HuH-7.5 (cell line): ENCODE results near the gene RIC3.

Experiments used
- DNase-seq: peaks from one replicate; pipeline ENCODE4 v3.0.0; 2011; ENCODE audit warnings: low spot score

RIC3 gene

DNA sequence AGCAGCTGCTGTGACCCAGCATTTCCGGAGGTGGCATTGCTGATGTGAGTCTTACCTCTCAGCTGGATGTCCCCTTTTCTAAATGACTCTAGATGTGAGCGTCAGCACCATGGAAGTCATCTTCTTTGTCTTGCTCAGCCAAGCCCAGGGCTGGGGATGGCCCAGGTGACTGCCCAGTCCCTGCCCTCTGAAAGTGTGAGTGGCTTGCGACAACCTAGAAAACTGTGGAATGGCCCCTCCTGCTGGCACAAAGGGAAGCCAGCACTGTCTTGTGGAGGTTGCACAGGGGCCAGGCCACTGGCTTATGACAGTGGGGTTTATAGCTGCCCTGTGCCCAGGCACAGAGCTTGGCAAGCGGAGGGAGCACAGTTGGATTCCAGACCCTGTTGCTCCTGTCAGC lies 81.6 kb downstream of the RIC3 start:
- DNase-seq, result no peak

DNA sequence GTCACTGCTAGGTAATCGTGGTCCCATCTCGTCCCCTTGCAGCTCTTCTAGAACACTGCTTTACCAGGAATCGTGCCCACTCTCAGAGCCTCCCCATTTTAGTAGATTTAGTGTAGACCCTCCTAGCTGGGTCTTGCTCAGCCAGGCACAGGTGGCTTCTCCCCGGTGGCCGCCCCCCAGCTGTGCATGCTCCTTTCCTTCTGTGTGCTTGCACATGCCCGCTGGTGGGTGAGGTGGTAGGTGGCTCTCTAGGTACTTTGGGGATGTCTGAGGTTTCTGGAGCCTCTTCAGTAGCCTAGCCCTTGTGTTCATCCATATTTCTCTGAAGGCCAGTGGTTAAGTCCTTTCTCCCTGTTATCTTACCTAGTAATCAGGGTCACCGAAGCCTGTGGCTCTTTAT lies 82.3 kb downstream of the RIC3 start:
- no peak for DNase-seq

DNA sequence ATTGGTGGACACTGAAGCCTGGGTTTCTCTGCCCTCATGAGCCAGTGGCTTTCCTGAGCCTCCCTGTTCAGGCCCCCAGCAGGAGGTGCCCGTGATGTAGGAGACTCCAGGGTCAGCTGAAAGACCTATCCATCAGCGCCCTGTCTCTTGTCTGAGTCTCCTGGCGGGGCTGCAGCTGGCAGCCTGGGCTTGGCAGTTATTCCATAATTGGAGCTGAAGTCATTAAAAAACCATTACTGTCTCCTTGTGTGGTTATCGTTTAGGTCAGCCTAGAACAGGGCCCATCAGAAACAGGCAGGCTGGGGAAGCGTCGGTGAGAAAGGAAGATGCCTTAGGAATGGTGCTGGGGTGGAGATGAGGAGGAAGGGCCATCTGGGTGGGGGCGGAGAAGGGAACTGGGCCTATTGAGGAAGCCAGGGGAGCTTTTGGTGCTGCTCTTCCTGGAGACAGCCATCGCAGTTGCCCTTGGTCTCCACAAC lies 82.8 kb downstream of the RIC3 start:
- no peak for DNase-seq

DNA sequence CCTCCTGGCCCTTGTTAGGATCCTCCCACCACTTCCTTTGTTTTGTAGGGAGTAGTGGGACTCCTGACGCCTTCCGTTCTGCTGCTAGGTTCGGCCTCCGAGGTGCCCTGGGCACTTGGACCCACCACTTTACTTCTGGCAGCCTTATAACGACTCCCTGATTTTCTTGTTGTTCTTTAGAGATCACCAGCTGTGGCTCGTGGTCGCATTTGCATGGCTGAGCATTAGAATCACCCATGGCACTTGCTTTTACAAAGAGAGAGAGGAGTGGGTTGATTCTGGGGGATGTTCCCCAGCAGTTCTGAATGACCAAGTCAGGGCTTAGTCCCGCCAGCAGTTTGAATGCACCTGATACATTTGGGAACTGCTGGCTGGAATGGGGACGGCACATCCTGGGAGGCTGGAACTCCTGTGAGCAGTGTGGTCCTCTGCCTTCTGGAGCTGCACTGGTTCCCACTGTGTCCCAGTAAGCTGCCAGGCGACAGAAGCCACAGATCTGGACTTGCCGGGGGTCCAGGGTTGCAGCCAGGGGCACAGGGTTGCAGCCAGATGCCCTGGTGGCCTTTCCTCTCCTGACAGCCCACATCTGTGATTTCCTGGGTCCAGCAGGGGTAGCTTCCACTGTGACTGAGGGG lies 83.7 kb downstream of the RIC3 start:
- no peak for DNase-seq

DNA sequence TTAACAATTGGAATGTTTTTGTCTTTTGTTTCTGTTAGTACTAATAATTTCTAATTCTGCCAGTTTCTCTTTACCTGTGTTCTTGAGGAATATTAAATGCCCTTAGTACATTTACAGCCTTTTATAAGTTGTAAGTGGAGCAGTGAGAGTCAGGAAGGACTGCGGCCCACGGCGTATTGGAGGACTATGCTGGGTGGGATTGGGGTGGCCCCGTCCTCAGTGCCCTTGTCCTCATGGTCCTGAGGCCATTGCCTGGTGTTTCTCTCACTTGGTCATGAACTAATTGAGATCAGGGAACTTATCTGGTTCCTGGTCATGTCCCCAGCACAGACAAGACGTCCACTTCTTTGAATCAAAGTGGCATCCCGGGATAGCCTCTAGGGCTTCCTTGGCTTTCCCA lies 84.5 kb downstream of the RIC3 start:
- no peak for DNase-seq

DNA sequence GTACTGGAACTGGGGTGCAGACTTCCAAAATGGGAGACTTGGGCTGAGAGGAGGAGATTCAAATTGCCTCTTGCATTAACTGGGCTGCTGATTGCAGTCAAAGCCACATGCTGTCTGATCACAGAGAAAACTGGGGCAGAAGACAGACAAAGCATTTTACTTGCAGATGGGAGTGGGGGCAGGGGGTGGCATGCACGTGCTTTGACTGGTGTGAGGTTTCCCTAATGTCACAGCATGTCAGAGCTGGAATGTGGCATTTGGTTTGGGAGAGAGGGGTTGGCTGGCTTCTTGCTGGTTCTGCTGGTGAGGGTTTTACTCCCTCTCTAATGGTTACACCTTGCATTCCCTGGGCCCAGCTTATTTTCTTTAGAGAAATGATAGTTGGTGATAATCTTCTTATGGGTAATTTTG lies 84.9 kb downstream of the RIC3 start:
- no peak for DNase-seq

DNA sequence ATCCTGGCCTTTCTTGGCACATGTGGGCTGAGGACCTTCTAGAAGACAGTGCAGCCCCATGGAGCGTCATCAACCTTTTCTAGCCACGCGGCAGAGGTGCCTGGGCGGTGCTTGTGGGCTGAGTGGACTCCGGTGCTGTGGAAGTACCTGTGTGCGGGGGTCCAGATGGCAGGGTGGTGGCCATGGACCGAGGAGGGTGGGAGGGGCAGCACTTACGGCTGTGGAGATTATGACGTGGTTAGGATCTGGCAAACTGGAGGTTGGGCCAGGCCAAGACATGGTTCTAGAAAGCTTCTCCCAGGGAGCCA lies 85.8 kb downstream of the RIC3 start:
- no peak for DNase-seq

DNA sequence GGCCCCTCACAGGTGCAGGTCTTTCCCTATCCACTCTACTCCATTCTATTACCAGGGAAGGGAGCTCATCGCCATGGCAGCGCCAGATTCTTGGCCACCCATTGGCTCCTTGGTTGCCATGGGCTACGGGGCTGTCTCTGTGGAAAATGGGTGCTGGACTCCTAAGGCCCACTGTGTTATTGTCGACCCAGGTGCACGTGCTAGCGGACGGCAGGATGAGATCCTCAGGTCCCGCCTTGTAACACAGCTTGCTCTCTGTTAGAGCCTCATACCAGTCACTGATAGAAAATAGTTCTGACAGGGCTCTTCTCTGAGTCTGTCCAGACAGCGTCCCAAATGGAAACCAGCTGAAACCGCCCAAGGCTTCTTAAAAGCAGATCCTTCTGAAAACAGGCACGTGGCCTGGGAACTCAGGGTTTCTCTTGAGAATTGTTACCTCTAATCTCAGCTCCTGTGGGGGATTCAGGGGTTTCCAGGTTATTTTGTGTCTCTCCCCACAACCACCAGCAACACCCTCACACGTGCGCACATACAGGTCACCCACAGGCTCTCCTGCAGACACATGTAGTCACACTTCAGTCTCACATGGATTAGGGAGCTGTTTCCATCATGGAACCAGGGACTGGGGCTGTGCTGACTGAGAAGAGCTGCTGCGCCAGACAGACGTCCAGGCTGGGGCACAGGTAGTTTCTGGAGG lies 86.3 kb downstream of the RIC3 start:
- no peak for DNase-seq

DNA sequence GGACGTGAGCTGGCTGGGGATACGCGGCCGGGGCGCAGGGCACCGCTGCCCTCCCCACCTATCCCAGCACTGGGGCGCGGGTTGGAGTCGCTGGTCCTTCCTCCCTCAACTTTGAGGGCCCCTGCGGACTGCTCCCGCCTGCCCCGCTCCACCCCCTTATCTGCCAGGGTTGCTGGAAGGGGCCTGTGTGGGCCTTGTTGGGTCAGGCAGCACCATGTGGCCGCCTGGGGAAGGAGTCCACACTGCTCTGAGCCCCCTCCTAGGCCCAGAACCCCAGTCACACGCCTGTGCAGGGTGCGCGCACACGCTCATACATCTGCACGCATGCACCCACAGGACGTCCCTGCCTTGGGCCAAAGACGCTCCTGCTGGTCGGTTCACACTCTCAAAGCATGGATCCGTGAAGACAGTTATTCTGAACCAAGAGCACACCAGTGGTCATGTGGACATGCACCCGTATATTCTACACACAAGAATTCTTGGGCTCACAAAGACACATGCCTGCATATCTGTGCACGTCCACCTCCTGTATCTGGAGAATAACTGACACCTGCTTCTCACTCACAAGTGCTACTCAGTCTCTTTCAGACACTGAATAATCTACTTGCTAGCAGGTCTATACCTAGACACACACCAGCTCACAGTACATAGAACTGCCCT lies 87.1 kb downstream of the RIC3 start:
- DNase-seq, result no peak

DNA sequence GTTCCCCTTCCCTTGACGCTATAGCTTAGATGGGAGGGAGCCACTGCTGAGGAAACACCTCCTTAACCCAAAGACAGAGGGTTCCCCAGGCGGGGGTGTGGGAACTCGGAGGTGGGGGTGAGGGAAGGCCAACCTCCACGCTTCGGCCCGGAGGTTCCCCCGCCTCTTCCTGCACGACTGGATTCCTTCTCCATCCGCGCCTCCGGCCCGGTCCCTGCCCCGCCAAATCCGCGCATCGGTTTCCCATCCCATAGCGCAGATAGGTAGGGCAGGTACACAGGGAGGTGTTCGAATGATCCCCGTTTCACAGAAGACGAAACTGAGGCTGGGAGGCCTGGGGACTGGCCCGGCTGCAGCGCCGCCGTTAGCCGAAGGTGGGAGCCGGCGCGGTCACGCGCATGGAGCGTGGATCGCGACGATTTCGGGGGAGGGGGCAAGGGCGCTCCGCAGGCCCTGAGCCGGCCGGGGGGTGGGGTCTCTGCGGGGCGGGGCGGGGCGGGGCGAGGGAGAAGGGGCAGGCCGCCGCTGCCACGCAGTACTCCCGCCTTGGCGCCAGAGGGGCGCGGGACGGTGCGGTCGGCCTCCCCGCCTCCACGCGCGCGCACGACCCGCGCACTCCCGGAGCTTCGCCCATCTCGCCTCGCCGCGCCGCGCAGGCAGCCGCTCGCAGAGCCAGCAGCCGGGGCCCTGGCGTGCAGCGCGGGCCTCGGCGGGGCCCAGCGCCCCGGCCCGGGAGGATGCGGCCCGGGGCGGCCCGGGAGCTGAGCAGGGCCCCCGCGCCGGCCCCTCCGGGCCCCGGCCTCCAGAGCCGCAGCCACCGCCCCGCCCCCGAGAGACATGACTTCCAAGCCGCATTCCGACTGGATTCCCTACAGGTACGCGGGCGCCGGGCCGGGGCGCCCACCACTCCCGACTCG lies 87.9 kb downstream of the RIC3 start, which contains the start of gene TUB:
TUB (plus strand) TSS at position 538 of the 917 bp plus-strand sequence; CDS start at position 838, 300 bp downstream.
- DNase-seq, result peak; percentile 28

DNA sequence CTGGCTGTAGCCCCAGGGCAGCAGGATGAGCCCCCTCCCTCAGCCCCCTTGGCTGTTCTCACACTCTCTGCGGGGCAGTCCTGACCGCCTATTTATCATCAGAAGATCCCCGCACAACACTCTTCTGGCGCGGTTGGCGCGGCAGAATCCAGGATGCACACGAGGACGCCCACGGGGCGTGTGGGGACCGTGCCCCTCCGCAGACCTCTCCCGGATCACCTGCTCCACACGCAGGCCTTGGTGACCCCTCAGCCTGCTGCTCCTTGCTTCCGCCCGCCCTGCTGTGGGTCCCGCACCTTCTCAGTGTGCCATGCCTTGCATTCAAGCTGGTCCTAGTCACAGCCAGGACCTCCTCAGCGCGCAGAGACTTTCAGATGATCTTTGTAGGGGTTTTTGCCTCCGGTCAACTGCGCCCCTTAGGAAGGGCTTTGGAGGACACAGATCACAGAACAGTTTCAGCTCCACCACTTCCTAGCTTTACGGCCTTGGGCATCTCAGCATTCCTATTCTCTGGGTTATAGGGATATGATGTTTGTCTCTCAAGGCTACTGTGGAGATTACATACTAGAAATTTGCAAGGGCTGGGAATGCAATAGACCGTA lies 88.7 kb downstream of the RIC3 start:
- no peak for DNase-seq

DNA sequence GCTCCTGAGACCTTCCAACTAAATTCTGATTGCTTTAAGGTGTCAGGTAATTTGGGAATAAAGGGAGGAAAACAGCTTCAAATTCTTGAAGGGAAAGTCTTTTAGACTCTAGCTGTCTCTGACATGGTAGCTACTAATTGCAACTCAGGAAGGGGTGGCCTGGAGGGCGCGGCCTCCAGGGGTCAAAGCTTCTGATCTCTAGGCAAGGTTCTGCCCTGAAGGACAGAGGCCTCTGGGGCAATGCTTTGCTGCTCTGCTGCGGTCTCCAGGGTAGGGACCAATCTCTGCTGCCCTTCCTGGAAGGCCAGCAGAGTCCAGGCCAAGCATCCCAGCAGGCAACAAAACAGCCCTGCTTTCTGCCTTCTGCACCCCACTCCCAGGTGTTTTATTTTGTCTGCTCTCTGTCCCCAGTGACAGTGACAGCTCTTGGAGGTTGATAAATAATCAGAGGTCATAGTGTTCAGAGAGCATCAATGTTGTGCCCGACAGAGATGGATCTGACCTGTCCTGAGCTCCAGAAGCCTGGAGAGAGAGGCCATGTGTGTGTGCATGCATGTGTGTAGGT lies 89.6 kb downstream of the RIC3 start:
- no peak for DNase-seq

DNA sequence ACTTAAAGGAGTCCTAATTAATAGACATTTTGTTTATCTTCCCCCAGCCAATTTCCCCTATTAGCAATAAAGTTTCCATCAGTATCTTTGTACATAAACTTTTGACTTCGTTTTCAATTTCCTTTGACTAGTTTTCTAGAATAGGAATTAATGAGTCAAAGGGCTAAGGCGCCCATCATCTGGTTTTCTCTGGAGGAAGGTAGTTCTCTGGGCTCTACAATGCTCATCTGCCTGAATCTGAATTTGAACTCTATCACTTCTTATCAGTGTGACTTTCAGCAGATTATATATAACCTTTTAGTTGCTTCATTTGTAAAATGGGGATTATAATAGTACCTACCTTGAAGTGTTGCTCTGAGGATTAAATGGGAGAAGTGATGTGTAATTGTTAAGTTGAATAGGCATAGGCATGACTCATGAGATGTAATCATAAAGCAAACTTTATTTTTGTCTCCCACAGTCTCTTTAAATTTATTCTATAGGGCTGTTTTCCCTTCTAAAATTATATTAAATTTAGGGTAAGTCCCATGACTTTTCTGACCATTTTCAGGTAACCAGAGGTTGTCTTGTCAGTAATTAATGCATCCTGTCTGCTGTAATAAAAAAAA lies 93.6 kb downstream of the RIC3 start:
- DNase-seq, result no peak

DNA sequence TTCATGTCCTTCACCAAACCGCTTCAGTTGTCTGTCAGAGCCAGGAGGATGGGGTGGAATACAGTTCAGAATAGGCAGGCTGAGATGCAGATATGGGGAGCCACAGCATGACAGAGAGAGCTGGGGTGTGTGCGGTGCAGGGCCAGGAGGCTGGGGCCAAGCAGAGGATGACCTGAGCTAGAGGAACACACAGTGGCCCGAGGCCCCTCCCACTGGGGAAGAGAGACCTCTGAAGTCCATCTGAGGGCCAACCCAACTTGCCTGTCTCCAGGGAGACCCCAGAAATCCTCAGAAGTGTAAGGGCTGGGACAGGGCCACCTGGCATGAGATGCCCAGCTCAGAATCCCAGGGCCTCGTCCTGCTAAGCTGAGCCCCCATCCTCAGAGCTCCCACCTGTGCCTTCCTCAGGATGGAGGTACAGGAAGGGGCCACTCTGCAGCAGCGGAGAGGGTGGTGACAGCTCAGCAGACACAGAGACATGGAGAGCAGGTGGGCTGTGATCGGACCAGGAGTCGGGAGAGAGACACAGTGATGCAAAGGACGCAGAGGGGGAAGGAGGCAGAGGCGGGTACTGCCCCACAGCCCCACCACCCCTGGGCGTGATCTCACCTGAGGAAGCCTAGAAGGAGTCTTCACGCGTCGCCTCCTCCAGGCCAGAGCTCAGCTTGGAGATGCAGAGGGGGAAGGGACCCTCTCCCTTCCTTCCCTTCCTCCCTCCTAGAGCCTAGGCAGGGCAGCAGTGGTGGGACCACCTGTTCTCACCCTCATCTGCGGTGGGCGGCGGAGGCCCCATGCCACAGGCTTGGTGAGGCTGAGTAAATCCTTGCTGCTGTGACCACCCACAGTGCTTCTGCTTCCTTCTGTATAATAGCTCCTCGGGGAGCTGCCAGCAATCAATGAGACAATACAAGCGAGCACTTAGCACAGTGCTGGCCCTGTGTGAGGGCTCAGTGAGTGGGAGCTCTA lies 96.9 kb downstream of the RIC3 start:
- no peak for DNase-seq

DNA sequence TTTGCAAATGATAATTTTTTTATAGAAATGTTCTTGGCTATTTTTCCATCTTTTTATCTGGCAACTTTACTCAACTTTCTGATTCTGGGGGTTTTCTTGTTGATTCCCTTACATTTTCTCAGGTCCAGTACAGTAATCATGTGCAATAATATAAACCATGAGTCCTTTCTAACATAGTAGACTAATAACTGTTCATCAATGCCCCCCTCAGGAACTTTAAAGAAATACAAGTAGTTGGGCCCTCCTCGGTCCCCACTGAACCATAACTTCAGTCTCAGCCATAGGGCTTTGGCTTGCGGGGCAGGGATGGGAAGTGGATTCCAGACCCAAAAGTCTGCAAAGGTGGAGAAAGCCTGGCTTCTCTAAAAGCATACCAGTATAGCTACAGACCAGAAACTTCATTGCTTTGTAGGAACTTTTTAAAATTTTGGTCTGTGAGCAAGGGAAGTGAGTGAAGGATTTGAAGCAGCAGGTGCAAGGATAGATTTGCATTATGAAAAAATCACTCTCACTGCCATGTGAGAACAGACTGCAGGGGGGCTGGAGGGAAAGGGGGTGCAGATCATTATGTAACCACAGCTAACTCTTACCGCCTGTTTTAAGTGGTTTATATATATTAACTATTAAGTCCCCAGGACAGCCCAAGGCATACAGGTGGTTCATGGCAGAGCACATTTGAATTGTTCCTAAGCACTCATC lies 98.3 kb downstream of the RIC3 start:
- peak; percentile 25 for DNase-seq

DNA sequence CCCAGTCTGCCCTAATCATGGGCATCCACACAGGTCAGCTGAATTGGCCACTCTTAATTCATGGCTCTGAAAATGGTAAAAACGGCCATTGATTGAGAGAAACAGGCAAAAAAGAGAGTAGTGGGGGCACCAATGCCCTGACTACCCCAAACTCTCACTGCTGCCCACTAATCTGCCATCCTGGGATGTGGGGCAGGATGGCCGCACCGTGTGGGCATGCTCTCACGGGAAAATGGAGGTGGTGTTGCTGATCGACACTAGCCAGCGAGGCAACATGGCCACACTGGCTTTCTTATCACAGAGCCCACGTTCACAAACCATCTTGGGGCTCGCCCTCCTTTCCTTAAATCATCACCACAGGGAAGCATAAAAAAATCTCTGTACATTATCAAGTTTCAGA lies 99.1 kb downstream of the RIC3 start:
- DNase-seq, result no peak

DNA sequence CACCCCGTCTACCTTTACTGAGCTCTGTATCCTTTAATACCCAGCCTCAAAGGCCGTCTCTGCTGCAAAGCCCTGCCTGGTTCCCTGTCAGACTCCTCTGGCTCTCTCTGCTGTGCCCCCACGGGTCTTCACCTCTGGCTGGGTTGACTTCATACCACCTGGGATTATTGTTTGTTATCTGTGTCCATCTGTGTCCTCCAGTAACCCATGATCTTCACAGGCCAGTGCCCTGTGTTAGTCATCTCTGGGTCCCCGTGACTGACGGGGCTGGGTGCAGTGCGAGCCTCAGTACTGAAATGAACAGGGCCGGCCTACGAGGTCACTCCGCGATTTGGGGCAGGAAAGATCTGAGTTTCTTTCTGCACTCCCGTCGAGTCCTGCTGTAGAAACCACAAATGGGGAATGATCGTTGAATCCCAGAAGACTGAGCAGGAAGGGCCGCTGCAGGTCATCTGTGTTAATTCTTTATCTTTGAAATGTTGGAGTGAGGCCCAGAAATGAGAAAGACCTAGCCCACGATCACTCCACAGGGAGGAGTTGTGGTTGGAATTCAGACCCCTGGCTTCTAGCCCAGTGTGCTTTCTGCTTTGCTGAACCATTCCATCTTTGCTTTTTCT lies 100.1 kb downstream of the RIC3 start:
- no peak for DNase-seq

DNA sequence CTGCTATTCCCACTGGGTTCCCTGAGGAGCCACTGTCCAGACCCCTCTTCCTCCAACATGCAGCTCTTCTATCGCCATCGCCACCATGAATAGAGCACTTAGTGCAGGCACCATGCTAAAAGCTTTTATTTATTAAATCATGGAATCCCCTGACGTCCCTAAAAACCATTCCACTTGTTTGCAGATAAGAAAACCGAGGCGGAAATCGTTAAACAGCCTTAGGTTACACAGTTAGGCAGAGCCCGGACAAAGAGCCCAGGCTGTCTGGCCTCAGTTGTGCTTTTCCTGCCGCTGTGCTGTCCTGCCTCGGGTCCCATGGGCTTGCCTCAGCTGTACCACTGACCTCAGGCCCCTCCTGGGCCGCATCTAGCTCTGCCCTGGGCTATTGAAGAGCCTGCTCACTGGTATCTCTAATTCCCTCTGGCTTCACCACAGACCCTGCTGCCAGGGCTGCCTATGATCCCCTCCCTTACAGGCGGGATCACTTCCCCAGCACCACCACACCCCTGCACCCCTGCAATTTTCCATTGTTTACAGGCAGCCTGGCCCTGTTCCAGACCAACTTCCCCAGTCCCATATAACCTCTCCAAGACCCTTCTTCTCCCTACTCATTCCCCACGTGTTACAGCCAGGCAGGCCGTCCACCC lies 100.8 kb downstream of the RIC3 start:
- DNase-seq, result no peak
